ENCODE data around the gene POLR1F.

POLR1F gene

DNA sequence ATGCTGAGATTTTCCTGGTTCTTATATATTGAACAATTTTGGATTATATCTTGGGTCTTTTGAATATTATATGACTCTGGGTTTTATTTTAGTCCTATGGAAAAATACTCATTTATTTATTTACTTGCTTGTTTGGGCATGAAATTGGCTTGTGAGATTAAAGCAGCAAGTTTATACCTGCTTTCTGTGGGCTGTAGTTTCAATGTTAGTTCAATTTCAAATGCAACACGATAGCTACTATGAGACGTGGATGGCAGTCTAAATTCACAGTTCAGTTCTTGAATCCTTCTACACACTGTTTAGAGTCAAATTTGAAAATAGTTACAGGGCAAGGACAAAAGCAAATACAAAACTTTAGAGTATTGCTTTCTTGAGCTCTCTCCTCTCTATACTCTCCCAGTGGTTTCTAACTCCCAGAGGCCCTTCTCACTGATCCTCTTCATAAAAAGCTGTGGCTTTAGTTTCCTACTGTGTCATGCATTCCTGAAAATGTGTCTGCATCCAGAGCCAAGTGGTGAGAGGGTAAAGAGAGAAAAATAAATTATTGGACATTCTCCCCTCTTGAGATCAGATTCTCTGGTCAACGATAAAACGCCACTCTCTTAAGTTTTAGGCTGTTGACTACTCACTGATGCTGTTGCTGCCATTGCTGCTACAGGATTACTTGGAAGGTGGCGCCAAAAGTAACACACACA is 34.4 kb downstream of the POLR1F start:
- DNase-seq, result no peak

DNA sequence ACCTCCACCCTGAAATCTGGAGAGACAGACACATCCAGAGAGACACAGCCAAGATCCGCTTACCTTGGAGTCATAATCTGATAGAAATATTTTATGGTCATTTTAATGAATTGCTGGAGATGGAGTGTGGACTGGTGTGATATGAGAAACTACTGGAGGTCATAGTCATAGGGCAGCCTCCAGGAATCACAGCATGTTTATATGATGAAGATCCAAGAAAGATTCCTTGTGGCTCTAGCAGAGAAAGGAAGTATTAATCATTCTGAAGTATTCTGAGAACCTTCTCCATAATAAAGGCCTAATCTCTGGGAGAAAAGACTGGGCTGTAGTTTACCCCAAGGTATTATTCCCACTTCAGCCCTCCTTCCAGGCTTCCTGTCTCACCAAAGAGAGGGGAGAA is 38.0 kb downstream of the POLR1F start:
- no peak for DNase-seq

DNA sequence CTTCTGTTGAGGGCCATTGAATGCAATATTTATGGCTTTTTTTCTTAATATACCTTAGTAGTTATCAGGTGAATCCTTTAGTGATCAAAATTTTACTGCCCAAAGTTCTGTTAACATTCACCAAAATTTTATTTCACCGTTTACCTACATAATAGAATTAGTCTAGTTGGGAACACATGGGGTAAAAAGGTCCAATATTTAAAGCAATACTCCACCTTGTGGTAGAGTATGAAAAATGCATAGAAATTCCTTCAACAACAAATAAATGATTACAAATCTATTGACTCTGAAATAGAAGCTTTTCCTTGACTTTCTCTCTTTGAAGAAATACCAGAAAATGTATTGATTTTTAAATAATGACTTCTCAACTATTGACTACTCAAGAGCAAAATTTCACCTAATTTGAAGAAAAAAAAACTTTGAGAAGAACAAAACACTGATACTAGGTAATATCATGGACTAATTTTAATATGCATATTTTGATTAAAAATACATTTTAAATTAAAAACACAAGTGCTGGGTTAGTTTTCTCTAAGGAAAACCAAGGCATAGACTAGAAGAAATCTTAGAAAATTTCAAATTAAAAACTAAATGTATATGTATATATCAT is 43.3 kb downstream of the POLR1F start:
- DNase-seq, result peak; percentile 27 to 41

DNA sequence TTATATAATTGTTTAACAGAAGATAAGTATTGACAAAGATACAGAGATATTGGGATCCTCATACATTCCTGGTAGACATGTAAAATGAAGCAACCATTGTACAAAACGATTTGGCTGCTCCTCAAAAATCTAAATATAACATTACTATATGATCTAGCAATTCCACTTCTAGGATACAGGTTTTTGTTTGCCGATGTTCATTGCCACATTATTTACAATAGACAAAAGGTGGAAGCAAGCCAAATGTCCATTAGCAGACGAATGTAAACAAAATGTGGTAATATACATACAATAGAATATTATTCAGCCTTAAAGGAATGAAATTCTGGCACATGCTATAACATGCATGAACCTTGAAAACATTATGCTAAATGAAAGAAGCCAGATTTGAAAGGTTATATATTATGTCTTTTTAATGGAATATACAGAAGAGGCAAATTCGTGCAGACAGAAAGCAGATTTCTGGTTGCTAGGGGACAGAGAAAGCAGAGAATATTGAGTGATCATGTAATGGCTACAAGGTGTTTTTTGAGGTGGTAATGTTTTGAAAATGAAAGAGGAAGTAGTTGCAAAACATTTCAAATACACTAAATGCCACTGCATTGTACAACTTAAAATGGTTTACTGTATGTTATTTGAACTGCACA is 44.9 kb downstream of the POLR1F start:
- DNase-seq, result peak in 1 of 2 experiments; percentile 29

DNA sequence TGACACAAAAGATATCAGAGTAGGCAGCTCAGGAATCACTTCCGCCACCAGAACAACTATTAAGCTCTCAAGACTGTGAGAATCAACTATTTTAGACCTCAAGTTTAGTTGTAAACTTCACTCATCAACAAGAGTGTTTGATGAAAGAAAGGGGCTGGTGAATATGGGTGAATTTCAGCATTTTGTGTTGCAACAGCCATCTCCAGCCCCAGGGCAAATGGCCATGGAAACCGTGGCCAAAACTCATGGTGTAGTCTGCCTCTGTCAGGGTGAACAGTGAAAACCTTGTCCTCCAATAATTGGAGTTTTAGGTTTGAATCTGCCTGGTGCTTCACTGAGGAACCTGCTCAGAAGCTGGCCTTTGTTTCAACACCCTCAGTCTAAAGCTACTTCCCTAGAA is 60.0 kb downstream of the POLR1F start:
- DNase-seq, result peak; percentile 20 to 28
